Fibroblast of skin of left biceps (primary cell): ENCODE results near the gene PRSS2.

Experiments
- DNase-seq, 2 experiments: peaks; one replicate each; pipeline ENCODE4 v3.0.0-alpha.2; 2013; ENCODE audit warnings: low read depth in 2 of 2

Gene PRSS2

DNA sequence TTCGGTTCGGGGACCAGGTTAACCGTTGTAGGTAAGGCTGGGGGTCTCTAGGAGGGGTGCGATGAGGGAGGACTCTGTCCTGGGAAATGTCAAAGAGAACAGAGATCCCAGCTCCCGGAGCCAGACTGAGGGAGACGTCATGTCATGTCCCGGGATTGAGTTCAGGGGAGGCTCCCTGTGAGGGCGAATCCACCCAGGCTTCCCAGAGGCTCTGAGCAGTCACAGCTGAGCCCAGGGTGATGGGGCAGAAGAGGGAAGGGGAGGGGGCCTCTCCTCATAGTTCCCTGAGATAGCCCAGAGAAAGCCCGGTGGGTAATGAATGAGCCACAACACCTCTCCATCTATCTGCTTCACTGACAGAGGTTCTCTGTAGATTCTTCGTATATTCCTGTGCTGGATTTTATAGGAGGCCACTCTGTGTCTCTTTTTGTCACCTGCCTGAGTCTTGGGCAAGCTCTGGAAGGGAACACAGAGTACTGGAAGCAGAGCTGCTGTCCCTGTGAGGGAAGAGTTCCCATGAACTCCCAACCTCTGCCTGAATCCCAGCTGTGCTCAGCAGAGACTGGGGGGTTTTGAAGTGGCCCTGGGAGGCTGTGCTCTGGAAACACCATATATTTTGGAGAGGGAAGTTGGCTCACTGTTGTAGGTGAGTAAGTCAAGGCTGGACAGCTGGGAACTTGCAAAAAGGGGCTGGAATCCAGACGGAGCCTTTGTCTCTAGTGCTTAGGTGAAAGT lies 16.4 kb downstream of the PRSS2 start:
- no peak for DNase-seq

DNA sequence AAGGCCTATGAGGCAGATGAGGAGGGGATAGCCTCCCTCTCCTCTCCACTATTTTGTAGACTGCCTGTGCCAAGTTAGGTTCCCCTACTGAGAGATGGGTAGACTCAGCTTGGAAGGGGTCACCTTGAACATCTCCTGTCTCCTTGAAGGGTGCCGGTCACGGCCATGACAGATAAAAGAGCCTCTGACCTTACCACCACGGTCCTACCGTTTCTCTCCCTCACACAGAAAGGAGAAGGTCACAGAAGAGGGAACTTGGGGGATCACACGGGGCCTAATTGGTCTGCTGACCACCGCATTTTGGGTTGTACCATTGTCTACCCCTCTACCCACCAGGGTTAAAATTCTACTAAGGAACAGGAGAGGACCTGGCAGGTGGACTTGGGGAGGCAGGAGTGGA lies 17.0 kb downstream of the PRSS2 start:
- DNase-seq = no peak

DNA sequence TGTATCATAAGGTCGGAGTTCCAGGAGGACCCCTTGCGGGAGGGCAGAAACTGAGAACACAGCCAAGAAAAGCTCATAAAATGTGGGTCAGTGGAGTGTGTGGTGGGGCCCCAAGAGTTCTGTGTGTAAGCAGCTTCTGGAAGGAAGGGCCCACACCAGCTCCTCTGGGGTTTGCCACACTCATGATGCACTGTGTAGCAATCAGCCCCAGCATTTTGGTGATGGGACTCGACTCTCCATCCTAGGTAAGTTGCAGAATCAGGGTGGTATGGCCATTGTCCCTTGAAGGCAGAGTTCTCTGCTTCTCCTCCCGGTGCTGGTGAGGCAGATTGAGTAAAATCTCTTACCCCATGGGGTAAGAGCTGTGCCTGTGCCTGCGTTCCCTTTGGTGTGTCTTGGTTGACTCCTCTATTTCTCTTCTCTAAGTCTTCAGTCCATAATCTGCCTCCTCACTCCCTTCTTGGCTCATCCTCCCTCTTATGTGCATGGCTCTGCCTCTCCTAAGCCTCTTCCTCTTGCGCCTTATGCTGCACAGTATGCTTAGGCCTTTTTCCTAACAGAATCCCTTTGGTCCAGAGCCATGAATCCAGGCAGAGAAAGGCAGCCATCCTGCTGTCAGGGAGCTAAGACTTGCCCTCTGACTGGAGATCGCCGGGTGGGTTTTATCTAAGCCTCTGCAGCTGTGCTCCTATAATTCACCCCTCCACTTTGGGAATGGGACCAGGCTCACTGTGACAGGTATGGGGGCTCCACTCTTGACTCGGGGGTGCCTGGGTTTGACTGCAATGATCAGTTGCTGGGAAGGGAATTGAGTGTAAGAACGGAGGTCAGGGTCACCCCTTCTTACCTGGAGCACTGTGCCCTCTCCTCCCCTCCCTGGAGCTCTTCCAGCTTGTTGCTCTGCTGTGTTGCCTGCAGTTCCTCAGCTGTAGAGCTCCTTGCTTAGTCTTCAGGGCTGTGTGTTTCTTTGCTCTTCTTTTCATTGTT lies 17.8 kb downstream of the PRSS2 start:
- DNase-seq = no peak

DNA sequence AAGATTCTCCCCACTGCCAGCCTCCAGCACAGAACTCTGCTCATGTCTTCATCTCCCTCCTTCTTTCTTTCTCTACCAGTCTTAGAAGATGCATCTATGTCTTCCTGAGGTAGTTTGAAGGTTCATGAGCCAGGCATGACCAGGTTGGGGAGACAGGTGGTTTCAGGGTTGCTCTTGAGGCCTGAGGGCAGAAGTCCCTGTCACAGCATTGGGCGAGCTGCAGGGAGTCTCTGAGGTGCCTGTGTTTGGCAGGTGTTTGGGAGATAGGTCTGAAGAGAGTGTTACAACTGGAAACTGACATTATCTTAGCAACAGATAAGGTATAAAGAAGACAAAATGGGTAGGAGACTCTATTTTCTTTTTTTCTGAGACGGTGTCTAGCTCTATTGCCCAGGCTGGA lies 18.7 kb downstream of the PRSS2 start:
- no peak for DNase-seq

DNA sequence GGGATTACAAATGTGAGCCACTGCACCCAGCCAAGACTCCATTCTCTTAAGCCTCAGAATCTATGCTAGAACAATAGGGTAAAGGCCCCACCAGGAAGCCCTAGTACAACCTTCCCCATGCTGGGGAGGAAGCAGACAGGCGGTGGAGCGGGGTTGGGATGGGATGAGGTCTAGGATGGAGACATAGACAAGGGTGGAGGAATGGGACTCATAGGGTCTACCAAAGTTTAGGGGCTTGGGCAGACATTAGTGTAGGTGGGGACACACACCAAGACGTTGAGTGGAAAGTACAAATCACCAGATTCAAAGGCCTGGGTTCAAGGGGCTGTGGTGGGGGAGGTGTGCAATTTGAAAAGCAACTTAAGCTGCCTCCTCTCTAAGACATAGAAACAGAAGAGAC lies 19.3 kb downstream of the PRSS2 start:
- no peak for DNase-seq

DNA sequence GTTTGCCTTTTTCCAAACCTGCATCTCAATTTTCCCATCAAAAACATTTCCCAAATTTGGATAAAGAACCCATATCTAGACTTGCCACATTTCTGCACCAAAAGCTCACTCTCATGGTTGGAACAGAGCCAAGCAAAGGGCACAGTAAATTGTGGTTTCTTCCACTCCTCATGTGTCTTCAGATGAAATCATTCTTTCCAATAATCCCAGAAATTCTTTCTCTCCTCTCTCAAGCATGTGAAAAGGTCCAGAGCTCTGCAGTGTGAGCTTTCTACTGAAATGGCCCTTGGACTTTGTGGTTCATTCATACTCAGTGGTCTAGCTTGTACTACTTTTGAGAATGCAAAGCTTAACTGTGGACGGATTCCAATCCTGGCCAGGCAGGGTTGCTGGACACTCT lies 19.8 kb downstream of the PRSS2 start:
- DNase-seq = no peak

DNA sequence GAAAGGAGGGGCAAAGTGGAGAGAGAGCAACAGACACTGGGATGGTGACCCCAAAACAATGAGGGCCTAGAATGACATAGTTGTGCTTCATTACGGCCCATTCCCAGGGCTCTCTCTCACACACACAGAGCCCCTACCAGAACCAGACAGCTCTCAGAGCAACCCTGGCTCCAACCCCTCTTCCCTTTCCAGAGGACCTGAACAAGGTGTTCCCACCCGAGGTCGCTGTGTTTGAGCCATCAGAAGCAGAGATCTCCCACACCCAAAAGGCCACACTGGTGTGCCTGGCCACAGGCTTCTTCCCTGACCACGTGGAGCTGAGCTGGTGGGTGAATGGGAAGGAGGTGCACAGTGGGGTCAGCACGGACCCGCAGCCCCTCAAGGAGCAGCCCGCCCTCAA lies 20.7 kb downstream of the PRSS2 start:
- DNase-seq = no peak

DNA sequence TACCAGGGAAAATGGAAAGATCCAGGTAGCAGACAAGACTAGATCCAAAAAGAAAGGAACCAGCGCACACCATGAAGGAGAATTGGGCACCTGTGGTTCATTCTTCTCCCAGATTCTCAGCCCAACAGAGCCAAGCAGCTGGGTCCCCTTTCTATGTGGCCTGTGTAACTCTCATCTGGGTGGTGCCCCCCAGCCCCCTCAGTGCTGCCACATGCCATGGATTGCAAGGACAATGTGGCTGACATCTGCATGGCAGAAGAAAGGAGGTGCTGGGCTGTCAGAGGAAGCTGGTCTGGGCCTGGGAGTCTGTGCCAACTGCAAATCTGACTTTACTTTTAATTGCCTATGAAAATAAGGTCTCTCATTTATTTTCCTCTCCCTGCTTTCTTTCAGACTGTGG lies 21.4 kb downstream of the PRSS2 start:
- no peak for DNase-seq

DNA sequence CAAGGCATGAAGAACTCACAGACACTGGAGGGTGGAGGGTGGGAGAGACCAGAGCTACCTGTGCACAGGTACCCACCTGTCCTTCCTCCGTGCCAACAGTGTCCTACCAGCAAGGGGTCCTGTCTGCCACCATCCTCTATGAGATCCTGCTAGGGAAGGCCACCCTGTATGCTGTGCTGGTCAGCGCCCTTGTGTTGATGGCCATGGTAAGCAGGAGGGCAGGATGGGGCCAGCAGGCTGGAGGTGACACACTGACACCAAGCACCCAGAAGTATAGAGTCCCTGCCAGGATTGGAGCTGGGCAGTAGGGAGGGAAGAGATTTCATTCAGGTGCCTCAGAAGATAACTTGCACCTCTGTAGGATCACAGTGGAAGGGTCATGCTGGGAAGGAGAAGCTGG lies 21.8 kb downstream of the PRSS2 start:
- no peak for DNase-seq

DNA sequence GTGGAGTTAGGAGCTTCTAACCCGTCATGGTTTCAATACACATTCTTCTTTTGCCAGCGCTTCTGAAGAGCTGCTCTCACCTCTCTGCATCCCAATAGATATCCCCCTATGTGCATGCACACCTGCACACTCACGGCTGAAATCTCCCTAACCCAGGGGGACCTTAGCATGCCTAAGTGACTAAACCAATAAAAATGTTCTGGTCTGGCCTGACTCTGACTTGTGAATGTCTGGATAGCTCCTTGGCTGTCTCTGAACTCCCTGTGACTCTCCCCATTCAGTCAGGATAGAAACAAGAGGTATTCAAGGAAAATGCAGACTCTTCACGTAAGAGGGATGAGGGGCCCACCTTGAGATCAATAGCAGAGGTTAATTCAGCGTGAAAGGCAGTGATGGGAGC lies 22.4 kb downstream of the PRSS2 start:
- no peak for DNase-seq

DNA sequence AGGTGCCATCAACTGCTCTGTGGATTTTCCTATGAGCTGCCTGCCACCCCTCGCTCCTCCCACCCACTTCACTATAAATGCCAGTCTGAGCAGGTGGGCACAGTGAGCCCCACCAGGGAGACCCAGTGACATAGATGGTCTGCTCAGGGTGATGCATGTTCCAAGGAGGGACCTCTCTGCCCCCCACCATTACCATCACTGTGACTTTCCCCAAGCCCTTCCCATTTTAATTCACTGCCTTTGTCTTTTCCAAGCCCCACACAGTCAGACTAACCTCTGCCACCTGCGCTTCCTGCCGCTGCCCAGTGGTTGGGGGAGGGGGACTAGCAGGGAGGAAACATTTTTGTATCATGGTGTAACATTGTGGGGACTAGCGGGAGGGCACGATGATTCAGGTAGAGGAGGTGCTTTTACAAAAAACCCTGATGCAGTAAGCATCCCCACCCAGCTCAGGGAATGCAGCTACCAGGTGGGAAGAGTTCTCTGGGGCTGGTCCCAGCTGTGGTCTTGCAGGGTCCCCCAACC lies 24.6 kb downstream of the PRSS2 start:
- no peak for DNase-seq

DNA sequence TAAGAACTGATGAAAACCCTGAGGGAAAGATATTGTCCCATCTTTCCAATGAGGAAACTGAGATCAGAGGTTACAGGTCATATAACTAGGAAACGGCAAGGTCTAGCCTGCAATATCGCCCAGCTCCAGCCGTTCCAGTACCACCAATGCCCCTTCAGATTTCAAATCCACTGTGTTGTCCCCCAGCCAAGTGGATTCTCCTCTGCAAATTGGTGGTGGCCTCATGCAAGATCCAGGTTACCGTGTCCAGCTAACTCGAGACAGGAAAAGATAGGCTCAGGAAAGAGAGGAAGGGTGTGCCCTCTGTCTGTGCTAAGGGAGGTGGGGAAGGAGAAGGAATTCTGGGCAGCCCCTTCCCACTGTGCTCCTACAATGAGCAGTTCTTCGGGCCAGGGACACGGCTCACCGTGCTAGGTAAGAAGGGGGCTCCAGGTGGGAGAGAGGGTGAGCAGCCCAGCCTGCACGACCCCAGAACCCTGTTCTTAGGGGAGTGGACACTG lies 25.3 kb downstream of the PRSS2 start:
- no peak for DNase-seq

DNA sequence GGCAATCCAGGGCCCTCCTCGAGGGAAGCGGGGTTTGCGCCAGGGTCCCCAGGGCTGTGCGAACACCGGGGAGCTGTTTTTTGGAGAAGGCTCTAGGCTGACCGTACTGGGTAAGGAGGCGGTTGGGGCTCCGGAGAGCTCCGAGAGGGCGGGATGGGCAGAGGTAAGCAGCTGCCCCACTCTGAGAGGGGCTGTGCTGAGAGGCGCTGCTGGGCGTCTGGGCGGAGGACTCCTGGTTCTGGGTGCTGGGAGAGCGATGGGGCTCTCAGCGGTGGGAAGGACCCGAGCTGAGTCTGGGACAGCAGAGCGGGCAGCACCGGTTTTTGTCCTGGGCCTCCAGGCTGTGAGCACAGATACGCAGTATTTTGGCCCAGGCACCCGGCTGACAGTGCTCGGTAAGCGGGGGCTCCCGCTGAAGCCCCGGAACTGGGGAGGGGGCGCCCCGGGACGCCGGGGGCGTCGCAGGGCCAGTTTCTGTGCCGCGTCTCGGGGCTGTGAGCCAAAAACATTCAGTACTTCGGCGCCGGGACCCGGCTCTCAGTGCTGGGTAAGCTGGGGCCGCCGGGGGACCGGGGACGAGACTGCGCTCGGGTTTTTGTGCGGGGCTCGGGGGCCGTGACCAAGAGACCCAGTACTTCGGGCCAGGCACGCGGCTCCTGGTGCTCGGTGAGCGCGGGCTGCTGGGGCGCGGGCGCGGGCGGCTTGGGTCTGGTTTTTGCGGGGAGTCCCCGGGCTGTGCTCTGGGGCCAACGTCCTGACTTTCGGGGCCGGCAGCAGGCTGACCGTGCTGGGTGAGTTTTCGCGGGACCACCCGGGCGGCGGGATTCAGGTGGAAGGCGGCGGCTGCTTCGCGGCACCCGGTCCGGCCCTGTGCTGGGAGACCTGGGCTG lies 26.0 kb downstream of the PRSS2 start:
- DNase-seq = no peak

DNA sequence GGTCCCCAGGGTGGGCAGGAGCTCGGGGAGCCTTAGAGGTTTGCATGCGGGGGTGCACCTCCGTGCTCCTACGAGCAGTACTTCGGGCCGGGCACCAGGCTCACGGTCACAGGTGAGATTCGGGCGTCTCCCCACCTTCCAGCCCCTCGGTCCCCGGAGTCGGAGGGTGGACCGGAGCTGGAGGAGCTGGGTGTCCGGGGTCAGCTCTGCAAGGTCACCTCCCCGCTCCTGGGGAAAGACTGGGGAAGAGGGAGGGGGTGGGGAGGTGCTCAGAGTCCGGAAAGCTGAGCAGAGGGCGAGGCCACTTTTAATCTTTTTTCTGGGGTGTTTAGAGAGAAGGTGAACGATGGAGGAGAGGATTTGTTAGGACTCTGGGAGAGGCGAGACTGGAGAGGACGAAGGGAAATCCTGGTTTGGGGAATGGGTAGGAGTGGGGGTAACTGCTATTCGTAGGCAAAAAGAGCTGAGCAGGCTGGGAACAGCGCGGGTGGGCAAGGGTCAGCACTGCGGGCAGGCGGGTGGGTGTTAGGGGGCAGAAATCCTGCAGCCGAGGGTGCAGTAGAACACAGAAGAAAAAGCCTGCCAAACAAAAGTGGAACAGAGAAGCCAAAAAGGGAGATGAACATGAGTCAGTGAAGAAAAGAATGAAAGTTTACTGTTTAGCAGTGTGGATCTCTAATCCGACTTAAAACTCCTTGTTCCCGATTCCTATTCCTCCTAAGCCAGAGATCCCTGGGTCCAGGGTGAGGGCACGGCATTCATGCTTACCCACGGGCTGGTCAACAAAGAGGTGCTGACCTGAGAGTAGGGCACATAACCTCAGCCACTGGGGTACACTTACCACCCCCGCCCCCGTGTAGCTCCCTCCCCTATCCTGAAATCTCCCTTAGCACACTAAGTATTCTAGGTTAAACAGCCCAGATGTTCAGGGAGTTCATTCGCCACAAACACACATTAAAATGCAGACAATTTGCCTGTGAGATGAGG lies 26.9 kb downstream of the PRSS2 start:
- no peak for DNase-seq

DNA sequence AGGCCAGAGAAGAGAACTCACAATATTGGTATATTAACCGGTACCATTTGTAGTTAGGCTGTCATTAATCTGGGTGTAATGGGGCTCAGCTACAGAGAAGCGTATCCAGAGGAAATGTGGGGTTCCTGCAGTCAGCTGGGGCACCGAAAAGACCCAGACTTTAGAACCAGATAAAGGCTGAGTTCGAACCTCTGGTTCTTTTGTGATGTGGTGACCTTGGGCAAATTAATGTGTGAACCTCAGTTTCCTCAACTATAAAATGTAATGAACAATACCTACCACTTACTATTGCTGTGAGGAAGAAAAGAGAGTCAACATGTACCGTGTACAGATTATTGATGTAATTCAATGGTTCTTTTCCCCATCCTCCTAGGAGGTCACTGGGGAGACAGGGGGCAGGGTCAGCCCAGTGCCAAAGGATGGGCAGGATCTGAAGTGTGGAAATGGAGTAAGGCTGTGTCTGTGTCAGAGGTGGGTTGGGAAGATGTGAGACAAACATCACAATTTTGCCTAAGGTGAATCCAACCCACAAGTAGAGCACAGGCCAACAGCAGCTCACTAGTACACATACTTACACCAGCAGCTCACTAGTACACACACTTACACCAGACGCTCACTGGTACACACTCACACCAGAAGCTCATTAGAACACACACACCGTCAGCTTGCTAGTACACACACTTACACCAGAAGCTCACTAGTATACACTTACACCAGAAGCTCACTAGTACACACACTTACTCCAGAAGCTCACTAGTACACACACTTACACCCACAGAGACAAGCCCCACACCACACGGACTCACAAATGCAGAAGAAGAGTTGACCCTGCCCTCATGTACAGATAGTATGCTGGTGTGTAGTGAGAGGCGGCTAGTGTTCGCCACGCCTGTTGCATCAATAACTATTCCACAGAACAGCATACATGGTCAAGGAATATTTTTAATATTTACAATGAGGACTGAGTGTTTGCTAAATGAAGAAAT lies 28.0 kb downstream of the PRSS2 start:
- no peak for DNase-seq

DNA sequence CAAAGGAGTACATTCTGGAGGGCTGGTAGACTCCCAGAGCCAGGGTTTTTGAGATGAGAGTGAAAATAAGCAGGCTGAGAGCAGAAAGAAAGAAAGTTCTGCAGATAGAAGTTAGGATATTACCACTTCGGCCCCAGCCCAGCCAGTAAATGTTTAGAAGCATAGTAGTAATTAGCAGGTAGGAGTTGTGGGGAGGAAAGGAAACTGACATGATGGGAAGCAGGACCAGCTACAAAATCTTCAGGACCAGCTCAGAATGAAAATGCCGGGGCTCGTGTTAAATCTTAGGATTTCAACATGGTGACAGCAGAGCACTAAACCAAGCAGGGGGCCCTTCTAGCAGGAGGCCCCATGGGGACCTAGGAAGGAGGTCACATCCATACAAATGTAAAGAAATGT lies 28.7 kb downstream of the PRSS2 start:
- no peak for DNase-seq

DNA sequence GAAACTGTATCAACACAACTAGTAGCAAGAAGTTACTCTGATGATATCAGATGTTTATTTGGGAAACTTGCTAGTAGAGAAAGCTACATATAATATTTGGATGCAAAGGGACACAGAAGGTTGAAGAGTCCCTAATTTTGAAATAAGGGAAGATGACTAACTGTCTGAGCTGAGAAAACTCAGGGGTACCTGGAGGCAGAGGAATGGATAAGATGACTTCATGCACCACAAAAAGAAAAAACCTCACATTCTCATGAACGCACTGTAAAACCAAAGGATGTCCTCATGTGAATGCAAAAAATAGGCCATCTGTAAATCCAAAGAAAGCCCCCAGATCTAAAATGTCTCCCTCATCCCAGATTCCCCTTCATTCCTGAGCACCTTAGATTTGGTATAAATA lies 29.3 kb downstream of the PRSS2 start:
- no peak for DNase-seq

DNA sequence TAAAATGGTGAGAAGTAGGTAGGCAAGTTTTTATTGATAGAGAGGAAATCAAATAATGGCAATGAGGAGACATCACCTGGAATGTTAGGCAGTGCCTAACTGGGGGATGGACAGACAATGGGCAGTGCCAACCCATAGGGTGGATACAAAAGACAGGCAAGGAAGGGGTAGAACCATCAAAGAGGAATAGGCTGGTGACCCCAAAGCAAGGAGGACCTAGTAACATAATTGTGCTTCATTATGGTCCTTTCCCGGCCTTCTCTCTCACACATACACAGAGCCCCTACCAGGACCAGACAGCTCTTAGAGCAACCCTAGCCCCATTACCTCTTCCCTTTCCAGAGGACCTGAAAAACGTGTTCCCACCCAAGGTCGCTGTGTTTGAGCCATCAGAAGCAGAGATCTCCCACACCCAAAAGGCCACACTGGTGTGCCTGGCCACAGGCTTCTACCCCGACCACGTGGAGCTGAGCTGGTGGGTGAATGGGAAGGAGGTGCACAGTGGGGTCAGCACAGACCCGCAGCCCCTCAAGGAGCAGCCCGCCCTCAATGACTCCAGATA lies 30.0 kb downstream of the PRSS2 start:
- no peak for DNase-seq
